ENCODE results near the gene SLFN11.
A peak's percentile ranks its signal among the peaks of the same experiment; 100 is the strongest.

DNA sequence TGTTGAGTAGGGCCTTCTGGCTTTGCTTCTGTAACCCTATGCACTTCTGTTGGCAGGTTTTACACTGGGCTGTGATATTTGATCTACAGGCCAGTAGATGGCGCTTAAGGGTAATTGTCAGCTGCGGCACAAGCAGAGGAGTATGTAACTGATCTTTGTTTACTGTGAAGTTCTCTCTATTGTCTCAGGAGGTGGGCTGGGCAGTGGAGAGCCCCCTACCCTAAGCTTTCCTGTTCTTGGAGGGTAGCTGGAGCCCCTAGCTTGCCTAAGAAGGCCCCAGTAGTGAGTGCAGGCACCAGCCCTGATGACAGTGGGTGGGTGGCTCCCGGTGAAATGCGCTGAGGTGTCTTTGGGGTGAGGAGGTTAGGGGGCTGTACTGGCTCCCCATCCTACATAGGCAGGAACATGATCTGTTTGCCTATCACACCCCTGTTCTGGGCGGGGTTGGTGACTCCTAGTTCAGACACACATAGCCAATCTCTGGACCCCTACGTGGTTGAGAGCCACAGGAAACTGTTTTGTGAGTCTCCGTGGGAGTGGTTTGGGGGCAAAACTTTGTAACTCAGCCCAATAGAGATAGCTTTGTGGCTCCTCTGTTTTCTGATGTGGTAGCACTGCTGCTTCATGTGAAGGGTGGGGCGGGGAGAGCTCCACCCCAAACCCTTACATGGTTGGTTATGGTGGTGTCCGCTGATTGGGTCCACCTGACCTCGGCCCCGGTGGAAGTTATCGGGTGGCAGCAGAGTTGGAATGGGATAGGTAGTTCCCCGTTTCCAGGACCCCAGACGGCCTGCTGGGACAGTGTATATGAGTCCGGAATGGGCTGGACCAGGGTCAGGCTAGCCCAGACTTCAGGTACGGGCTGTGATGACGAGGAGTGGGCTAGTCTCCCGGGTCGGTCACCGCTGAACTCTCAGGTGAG lies 60.4 kb downstream of the SLFN11 start:
- TF ChIP-seq CTCF (conservative IDR thresholded peaks at IDR 0.05 in 1 of 2, IDR thresholded peaks at IDR 0.05 in 1 of 2; ENCODE audit: low read depth in 1 of 2, low read length in 2 of 2): peak; percentile 74 to 81
- TF ChIP-seq EZH2 (IDR thresholded peaks at IDR 0.05; ENCODE audit: low read length, missing control alignments): no peak
